ENCODE measurements around the gene ANO5.

Gene ANO5

GRCh38 chr11:22304337-22304961 lies 111.6 kb downstream of the ANO5 start:
- Histone ChIP-seq H3K27me3 (ENCODE audit: insufficient read depth, low read length) (no peaks in the 10 kb centered on the region), H3K4me3 (ENCODE audit: low read length) (no peak overlapping the region), H3K9me3 (ENCODE audit: low read length) (no peaks in the 10 kb centered on the region), H2AFZ (ENCODE audit: low read depth, low read length) (no peak overlapping the region), H3K4me1 (ENCODE audit: insufficient read depth, low read length) (no peaks in the 10 kb centered on the region), H3K36me3 (ENCODE audit: insufficient read depth, low read length) (no peaks in the 10 kb centered on the region)

- Histone ChIP-seq H3K36me3 (ENCODE audit: insufficient read depth, low read length) (no peaks in the 10 kb centered on the region), H3K4me3 (ENCODE audit: low read length) (no peak overlapping the region), H3K9me3 (ENCODE audit: low read length) (no peaks in the 10 kb centered on the region), H3K4me1 (ENCODE audit: insufficient read depth, low read length) (no peaks in the 10 kb centered on the region), H2AFZ (ENCODE audit: low read depth, low read length) (no peak overlapping the region), H3K27me3 (ENCODE audit: insufficient read depth, low read length) (no peaks in the 10 kb centered on the region)
These were observed 124.8 kb downstream of the ANO5 start for GRCh38 chr11:22317656-22318055.

GRCh38 chr11:22331771-22332170 lies 138.9 kb downstream of the ANO5 start:
- H2AFZ ChIP-seq (ENCODE audit: low read depth, low read length), result no peak overlapping the region
- H3K4me1 ChIP-seq (ENCODE audit: insufficient read depth, low read length), result no peaks in the 10 kb centered on the region
- H3K9me3 ChIP-seq (ENCODE audit: low read length), result no peaks in the 10 kb centered on the region
- no peaks in the 10 kb centered on the region for H3K36me3 ChIP-seq (ENCODE audit: insufficient read depth, low read length)
- H3K27me3 ChIP-seq (ENCODE audit: insufficient read depth, low read length), result peaks cover 8% of the 10 kb centered on the region
- H3K4me3 ChIP-seq (ENCODE audit: low read length), result no peak overlapping the region
